H1 (cell line): Measurements from ENCODE around the gene MUC13.

Experiments
- CHD2 ChIP-seq: IDR thresholded peaks from 2 replicates; pipeline ENCODE4 v1.6.1; 2012; ENCODE audit warnings: low read length, improper control_type of control experiment
- EP300 ChIP-seq, 2 experiments: IDR thresholded peaks; 1 replicate in 1 of 2; 2 replicates in 1 of 2; pipeline ENCODE4 v1.6.1; 2011 to 2012; ENCODE audit warnings: low read depth in 2 of 2, low read length in 2 of 2, mild to moderate bottlenecking in 2 of 2, borderline replicate concordance in 1 of 2, inconsistent platforms in 1 of 2, moderate library complexity in 1 of 2
- GABPA ChIP-seq: IDR thresholded peaks from 2 replicates; pipeline ENCODE4 v1.6.1; 2011; ENCODE audit warnings: mild to moderate bottlenecking, low read length, moderate library complexity, borderline replicate concordance; ENCODE audit not compliant: insufficient read depth
- GTF2F1 ChIP-seq: IDR thresholded peaks from 2 replicates; pipeline ENCODE4 v1.6.1; 2012; ENCODE audit warnings: low read depth, low read length, improper control_type of control experiment, borderline replicate concordance
- JUND ChIP-seq: IDR thresholded peaks from 2 replicates; pipeline ENCODE4 v1.6.1; 2011; ENCODE audit warnings: mild to moderate bottlenecking, improper control_type of control experiment, low read length
- POLR2A ChIP-seq, 2 experiments: IDR thresholded peaks; 1 replicate in 1 of 2; 2 replicates in 1 of 2; pipeline ENCODE4 v1.6.1; 2011; ENCODE audit warnings: low read depth in 2 of 2, low read length in 2 of 2, mild to moderate bottlenecking in 2 of 2; ENCODE audit errors: control extremely low read depth in 1 of 2
- POLR2AphosphoS5 ChIP-seq: IDR thresholded peaks from 2 replicates; pipeline ENCODE4 v1.6.1; 2011; ENCODE audit warnings: low read depth, low read length
- RAD21 ChIP-seq, 2 experiments: IDR thresholded peaks in 1 of 2; conservative IDR thresholded peaks in 1 of 2; 2 replicates each; pipeline ENCODE4 v1.6.1; 2011; ENCODE audit warnings: low read depth in 2 of 2, low read length in 2 of 2, improper control_type of control experiment in 1 of 2, inconsistent platforms in 1 of 2, mild to moderate bottlenecking in 1 of 2, moderate library complexity in 1 of 2
- SAP30 ChIP-seq: fragments of 300-600 bp; sonication (generic); IDR thresholded peaks from 2 replicates; pipeline ENCODE4 v1.7.1; 2012; ENCODE audit warnings: low read length, moderate library complexity, mild to moderate bottlenecking, inconsistent platforms; ENCODE audit not compliant: insufficient read depth, insufficient replicate concordance
- SP1 ChIP-seq: IDR thresholded peaks from 2 replicates; pipeline ENCODE4 v1.6.1; 2011; ENCODE audit warnings: low read depth, low read length
- TAF1 ChIP-seq: IDR thresholded peaks from 2 replicates; pipeline ENCODE4 v1.6.1; 2011; ENCODE audit warnings: mild to moderate bottlenecking, low read depth, low read length
- ZNF274 ChIP-seq: IDR thresholded peaks from 2 replicates; pipeline ENCODE4 v1.7.0; 2012; ENCODE audit warnings: low read length, borderline replicate concordance; ENCODE audit errors: extremely low read depth
- TF ChIP-seq, protein P1 (sequence below): IDR thresholded peaks from 2 replicates; pipeline ENCODE4 v1.6.1; 2011; ENCODE audit warnings: low read length, improper control_type of control experiment
- TF ChIP-seq, protein P2 (sequence below), 3 experiments: IDR thresholded peaks; 1 replicate in 2 of 3; 2 replicates in 1 of 3; pipeline versions ENCODE4 v1.5.1 to v1.6.1; 2011; ENCODE audit warnings: low read length in 3 of 3, mild to moderate bottlenecking in 3 of 3, inconsistent platforms in 2 of 3, low read depth in 1 of 3, moderate library complexity in 1 of 3; ENCODE audit not compliant: insufficient read depth in 1 of 3; ENCODE audit errors: control extremely low read depth in 1 of 3

DNA sequence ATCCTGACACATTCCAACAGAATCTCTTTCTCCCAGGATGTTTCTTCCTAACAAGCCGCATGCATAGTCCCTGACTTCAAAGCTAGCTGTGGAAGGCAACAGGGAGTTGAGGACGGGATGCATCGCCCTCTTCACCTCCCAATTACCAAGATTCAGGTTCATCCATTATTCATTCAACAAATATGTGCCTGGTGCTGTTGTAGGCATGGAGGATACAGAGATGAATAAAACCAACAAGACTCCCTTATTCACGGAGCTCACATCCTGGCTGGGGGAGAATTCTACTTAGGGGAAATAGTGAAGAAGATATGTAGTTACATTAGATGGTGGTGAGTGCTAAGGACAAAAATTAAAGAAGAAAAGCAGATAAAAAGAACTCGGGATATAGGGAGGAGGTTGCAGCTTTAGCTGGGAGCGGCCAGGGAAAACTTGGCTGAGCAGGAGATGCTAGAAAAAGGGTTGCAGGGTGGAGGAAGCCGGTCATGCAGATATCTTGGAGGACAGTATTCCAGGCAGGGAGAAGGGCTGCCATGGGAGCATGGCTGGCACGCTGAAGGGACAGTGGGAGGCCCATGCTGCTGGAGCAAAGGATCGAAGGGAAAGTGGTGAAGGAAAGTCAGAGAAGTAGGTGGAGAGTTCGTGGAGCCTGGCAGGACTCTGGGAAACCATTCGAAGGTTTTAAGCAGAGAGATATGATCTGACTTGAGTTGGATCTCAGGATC is 52.4 kb downstream of the MUC13 start:
- TF ChIP-seq EP300 (IDR thresholded peaks at IDR 0.05; ENCODE audit: borderline replicate concordance in 1 of 2, low read depth in 2 of 2, low read length in 2 of 2) (no peak), POLR2A (IDR thresholded peaks at IDR 0.05; ENCODE audit: control extremely low read depth in 1 of 2, low read depth in 2 of 2, low read length in 2 of 2) (no peak), JUND (no peak), RAD21 (IDR thresholded peaks at IDR 0.05 in 1 of 2, conservative IDR thresholded peaks at IDR 0.05 in 1 of 2; ENCODE audit: low read depth in 2 of 2, low read length in 2 of 2) (no peak), SP1 (no peak), TAF1 (no peak), CHD2 (no peak), POLR2AphosphoS5 (no peak), SAP30 (no peak), GABPA (no peak), GTF2F1 (no peak), ZNF274 (no peak)
- TF ChIP-seq, protein P1, sequence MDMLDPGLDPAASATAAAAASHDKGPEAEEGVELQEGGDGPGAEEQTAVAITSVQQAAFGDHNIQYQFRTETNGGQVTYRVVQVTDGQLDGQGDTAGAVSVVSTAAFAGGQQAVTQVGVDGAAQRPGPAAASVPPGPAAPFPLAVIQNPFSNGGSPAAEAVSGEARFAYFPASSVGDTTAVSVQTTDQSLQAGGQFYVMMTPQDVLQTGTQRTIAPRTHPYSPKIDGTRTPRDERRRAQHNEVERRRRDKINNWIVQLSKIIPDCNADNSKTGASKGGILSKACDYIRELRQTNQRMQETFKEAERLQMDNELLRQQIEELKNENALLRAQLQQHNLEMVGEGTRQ: no peak
- TF ChIP-seq, protein P2, sequence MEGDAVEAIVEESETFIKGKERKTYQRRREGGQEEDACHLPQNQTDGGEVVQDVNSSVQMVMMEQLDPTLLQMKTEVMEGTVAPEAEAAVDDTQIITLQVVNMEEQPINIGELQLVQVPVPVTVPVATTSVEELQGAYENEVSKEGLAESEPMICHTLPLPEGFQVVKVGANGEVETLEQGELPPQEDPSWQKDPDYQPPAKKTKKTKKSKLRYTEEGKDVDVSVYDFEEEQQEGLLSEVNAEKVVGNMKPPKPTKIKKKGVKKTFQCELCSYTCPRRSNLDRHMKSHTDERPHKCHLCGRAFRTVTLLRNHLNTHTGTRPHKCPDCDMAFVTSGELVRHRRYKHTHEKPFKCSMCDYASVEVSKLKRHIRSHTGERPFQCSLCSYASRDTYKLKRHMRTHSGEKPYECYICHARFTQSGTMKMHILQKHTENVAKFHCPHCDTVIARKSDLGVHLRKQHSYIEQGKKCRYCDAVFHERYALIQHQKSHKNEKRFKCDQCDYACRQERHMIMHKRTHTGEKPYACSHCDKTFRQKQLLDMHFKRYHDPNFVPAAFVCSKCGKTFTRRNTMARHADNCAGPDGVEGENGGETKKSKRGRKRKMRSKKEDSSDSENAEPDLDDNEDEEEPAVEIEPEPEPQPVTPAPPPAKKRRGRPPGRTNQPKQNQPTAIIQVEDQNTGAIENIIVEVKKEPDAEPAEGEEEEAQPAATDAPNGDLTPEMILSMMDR (IDR thresholded peaks at IDR 0.05; ENCODE audit: control extremely low read depth in 1 of 3, insufficient read depth in 1 of 3, low read depth in 1 of 3, low read length in 3 of 3): no peak
